IPS-11a (cell line): ENCODE data around the gene NOX5.

Source experiments
- H3K4me3 ChIP-seq: one replicate; pipeline ENCODE4 v1.5.1; 2013; ENCODE audit warnings: low read depth, low read length, control low read depth

The NOX5 gene

DNA sequence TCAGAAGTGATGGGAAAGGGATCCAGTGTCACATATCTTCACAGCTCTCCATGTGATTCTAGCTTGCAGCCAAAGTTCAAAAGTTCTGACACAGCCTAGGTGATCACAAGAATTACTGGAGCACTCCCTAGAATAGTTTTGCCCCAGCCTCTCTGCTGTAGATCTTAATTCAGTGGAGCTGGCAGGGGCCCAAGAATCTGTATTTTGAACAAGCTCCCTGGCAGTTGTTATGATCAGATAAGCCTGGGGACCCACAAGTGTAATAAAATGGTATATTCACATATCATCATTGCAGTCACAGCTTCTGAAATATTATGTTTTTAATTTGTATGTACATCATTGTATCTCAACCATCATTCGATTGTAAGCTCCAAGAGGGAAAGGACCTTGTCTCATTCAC lies 62.3 kb downstream of the NOX5 start:
- no peak overlapping the region for H3K4me3 ChIP-seq

DNA sequence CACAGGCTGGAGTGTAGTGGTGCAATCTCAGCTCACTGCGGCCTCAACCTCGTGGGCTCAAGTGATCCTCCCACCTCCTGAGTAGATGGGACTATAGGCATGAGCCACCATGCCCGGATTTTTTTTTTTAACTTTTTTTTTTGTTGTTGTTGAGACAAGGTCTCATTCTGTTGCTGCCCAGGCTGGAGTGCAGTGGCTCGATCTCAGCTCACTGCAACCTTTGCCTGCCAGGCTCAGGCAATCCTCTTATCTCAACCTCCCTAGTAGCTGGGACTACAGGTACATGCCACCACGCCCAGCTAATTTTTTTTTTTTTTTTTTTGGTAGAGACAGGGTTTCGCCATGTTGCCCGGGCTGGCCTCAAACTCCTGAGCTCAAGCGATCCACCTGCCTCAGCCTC lies 64.1 kb downstream of the NOX5 start:
- H3K4me3 ChIP-seq: no peak overlapping the region

DNA sequence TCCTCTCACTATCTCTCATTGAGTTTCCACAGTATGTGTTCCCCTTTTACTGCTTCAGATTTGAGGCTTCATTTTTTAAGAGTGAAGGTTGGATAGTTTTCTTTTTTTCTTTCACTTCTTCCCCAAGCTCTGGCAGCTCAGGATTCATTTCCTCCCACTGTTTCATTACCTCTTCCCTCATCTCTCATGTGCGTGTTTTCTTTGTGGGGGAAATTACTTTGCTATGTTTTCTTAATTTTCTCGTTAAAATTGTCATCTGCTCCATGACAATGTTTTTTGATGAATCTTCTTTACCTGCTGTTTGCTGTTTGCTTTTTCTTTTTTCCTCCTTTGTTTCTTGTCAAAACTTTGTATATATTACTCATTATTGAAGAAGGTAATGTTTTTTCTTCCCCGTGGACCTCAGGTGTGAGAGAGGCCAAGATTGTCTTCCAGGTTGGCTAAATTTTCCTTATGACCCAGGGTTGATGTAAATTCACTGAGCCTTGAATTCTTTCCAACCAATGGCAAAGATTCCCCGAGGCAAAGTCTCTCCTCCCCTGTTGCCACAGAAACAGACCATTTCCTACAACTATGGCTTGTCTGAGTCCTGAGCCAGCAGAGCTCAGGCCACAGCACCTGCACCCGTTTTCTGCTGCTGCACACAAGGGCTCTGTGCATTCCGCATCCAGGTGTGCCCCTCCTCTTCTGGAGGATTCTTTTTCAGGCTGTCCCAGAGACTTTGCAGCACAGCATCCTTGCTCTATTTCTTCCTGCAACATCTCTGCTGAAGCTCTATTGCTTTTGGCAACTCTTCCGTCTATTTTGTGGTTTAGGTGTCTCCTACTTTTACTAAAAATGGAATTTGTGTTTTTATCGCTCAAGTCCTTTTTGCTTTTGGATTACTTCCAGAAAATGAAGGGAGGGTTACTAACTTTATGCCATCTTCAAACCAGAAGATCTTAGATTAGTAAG lies 66.1 kb downstream of the NOX5 start:
- no peak overlapping the region for H3K4me3 ChIP-seq

DNA sequence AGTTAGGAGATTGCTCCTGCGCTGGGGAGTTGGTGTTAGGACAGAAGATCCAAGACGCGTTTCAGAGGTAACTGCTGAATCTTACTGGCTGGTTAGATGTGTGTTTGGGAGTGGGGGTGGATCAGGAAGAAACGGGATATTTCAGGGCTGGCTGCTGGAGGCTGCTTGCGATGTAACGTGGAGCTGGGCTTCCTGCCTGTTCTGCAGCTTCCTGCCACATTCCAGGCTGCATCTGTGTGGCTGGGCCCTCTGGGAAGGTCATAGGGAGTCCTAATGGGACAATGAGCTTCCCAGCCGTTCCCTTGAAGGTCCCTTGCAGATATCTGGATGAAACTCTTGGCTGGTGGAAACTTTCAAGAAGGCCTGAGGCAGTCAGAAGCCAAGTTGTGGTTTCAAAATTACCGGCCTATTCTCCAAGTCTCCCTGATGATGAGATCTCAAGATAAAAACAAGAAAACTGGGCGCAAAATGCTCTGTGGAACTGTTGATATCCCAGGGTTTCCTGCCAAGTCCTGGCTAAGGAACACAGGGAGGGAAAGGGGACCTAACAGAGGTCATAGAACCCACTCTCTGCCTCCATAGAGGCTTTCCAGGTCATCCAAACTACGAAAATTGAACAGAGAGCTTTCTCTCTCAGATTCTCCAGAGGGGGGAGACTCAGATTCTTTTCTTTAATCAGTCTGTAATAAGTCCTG lies 67.0 kb downstream of the NOX5 start:
- no peak overlapping the region for H3K4me3 ChIP-seq

DNA sequence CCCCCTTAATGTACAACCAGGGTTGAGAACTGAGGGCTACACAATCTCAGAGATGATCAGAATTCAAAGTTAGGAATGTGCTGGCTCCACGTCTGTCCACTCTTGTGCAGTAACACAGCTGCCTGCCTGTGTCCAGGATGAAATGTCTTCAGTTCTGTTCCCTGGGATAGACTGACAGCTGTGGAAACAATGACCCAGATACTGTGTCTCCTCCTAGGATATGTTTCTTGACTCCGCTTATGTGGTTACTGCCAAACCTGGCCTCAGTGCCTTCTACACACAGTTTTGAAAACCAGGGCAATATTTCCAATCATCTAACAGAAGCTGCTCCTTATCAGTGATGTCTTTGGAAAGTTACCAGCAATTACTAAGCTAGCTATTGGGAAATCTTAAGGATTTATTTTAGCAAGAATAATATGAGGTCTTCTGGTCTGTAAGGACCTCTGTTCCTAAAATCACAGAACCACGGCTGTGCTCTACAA lies 67.6 kb downstream of the NOX5 start:
- no peak overlapping the region for H3K4me3 ChIP-seq

DNA sequence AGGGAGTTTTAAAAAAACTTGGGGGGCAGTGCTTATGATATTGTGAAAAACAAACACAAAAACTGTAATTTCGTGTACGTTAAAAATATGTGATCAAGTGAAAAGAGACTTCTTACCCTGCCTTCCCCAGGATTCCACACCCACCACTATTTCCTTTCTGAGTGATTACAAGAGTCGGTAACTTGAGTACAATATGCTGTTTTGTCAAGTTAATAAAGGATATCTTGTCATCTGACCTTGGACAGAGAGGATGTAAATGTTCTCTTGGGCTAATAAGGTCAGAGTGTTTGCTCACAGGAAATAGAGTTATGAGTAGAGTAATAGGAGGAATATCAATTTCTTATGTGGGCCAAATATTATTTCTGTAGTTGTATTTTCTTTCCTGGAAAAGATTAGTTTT lies 68.1 kb downstream of the NOX5 start:
- H3K4me3 ChIP-seq: no peak overlapping the region

DNA sequence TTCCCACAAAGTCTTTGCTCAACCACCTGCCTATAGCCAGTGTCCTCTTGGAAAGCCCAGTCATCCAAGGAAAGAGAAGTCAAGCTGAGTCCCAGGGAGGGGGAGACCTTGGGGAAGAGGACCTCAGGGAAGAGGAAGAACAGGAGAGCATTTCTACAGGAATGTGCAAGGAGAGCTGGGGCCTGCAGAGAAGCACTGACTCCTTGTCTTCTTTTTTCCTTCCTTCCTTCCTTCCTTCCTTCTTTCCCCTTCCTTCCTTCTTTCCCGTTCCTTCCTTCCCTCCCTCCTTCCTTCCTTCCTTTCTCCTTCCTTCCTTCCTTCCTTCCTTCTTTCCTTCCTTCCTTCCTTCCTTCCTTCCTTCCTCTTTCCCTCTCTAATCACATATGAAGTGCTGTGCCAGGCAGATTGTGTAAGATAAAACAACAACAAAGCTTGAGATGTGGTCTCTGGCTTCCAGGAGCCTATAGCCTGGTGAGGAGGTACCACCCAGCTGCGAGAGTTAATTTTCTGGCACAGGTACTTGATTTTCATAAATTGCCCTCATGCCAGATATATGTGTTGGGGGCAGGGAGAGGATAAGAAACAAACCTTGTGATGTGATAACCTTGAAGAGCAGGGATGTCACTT lies 70.0 kb downstream of the NOX5 start:
- no peak overlapping the region for H3K4me3 ChIP-seq

DNA sequence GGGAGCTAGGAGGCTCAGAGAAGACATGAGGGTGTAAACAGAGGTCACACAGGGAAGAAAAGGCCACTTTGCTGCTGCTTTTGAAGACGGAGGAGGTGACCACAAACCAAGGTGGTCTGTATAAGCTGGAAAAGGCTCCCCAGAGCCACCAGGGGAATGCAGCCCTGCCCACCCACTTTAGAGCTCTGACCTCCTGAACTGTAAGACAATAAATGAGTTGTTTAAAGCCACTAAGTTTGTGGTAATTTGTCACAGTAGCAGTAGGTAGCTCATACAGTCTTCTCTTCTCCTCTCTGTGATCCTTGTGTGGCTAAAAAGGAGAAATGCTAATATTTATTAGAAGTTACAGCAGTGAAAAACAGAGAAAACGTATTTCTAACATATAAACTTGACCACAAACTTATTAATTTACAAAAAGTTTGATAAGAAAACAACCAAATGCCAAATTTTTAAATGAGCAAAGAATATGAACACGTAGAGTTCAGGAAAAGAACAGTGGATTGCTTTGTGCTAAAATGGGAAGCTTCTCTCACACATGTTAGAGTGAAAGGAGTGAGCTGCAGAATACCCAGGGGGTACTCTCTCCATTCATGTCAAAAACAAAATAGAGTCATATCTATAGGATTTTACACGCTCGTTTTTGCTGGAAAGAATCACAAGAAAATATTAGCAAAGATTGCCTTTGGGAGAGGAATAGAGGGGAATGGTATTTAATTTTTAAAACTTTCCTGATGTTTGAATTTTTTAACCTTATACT lies 71.0 kb downstream of the NOX5 start:
- no peak overlapping the region for H3K4me3 ChIP-seq

DNA sequence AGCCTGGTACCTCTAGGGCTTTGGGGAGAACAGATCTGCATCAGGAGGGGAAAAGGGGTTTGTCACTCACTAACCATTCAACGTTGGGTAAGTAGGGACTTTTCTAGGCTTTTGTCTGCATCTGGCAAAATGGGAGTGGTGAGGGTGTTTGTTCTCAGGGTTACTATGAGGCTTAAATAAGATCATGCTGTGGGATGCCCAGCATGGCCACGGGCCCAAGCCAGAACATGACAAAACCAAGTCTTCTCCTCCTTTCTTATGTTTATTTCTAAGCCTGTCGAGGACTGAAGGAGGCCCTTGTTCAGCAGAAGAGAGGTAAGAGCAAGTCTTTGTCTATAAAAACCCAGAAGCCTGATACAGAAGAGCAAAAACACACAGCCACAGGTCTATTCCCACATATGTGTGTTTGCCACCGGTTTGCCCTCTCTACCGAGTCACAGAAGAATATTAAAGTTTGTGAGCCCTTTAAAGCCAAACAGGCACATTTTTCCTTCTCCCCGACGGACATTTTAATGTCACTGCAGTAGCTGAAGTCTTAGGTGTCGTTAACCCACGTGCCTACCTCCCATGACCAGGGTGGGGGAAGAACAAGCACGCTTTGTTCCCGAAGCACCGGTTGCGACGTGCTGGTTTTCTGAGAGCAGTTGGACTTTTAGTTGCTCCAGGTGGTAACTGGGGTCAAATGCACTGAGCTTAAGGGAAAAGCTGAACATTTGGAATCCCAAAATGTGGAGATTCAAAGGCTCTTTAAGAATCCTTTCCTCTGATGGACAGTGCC lies 72.1 kb downstream of the NOX5 start:
- H3K4me3 ChIP-seq: no peak overlapping the region

DNA sequence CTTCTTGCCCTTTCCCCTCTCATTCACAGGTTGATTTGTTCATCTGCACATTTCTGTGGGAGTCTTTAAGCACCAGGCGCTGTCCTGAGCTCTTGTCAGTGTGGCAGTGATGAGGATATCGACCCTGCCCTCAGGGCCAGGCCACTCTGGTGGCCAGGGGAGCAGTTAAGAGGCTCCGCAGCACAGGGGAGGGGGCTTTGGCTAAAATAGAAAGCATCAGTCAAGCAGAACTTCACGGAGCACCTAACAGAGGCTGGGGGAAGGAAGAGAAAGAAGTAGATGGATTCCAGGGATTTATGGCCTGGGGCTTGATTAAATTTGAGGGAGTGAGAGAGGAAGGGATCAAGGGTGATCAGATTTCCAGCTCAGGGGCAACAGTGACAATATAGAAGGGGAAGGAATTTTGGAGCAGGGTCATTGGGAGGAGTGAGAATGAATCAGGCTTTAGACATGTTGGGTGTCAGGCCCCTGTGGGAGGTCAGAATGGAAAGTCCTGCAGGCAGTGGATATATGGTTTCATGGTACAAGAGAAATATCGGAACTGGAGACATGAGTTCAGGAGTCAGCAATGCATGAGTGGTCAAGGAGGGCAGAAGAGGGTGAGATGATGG lies 73.0 kb downstream of the NOX5 start:
- H3K4me3 ChIP-seq: no peak overlapping the region

DNA sequence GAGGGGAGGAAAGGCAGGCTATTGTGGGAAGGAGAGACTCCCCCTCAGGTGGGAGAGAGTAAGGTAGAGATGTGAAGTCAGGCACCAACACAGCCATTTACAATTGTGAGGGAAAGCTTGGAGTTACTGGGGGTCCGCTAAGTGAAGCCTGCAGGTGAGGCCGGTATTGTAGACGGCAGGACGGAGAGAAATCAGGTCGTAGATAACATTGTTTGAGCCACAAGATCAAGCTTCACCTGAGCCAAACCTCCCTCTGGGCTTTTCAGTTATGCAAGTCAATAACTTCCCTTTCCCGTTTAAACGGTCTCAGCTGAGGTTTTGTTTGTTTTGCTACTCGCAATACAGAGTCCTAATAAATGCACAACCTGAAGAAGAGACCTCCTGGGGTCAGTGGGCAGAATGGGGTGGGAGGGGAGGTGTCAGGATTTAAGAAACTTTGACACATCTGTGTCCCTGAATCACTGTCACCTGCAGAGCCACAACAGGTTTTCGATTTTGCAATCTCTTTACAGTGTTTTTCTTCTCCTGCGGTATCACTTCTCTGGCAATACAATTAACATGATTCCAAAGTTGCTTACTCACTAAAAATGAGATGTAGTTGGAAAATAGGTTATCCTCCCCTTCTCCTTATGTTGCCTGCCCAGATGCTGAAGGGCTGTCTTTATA lies 73.9 kb downstream of the NOX5 start:
- H3K4me3 ChIP-seq: no peak overlapping the region

DNA sequence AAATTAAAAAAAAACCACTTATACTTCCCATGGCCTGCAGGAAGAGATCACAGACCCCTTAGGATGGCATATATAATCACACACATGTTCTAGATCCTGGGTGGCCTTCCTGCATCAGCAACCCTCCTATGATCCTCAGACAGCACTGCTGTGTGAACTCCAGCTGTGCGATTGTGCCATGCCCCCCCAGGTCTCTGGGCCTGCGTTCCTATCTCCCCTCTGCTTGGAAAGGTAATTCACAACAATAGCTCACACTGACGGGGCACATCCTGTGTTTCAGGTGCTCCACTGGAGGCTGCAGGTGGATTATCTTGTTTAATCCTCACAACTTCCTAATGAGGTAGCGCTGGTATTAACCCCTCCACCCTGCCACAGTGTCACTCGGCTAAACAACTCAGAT lies 74.8 kb downstream of the NOX5 start:
- H3K4me3 ChIP-seq: no peak overlapping the region

DNA sequence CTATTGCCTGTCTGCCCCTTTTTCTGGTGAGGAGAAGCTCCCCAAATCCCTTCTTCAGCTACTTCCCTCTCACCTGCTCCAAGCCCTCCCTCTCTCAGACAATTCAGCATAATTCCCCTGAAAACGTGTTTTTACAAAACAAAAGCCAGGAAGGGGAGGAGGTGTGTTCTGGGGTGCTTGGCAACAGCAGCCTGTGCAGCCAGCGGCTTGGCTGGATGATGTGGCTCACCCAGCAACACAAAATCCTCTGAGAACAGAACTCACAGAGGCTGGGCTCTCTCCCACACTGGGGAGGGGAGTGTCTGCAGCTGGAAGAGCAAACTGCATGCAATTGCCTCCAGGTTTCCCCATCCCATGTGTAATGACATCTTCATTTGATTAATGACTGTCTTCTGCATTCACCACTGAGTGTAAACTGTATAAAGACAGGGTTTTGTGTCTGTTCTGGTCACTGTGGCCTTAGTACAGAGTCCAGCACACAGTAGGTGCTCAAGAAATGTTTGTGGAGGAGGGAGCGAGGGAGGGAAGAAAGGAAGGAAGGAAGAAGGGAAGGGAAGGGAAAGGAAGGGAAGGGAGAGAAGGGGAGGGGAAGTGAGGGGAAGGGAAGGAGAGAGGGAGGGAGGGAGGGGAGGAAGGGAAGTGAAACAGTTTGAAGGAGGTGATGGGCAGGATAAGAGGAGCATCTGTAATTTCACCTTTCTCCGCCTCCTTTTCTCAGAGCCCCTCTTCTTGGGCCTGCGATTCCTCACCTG lies 75.9 kb downstream of the NOX5 start:
- no peak overlapping the region for H3K4me3 ChIP-seq

DNA sequence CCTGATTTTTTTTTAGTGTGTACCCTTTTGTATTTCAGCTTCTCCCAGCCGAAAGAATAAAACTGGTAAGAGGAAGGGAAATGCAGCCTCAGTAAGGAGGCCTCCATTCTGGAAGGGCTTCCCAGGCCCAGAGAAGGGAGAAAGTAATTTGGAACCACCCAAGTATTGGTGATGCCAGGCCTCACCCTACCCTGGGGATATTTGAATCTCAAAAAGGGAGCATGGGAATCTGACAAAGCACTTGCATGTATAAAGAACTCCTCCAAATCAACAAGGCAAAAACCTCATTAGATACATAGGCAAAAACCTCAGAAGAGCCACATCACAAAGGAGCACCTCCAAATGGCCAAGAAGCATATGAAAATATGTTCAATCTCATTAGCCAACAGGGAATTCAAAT lies 77.2 kb downstream of the NOX5 start:
- no peak overlapping the region for H3K4me3 ChIP-seq

DNA sequence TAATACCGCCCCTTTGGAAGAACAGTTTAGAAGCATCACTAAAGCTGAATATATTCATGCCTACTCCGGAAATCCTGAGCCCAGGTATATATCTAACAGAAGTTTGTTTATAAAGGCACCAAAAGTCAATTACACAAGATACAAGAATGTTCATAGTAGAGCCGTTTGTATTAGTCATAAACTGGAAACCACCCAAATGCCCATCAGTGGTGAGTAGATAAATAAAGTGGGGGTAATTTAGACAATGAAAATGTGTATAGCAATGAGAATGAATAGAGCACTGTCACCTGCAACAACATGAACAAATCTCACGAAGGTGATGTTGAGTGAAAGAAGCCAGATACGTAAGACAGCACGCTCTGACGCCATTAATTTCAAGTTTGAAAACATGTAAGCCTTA lies 77.7 kb downstream of the NOX5 start:
- no peak overlapping the region for H3K4me3 ChIP-seq

DNA sequence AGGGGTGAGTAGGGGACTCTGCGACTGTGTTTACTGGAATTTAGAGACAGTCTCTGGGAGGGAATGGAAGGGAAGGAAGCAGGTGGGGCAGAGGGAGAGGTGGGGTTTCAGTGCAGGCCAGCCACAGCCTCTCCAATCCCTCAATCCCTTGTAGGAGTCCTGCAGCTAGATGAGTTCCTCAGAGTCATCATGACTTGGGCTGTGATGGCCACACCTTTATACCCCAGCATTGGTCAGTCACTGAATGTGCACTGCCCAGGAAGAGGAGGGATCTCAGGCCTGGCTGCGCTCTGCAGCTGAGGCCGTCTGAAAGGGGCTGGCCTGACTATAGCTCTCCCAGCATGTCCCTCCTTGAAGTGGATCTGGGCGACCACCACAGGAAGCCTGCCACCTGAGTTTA lies 78.6 kb downstream of the NOX5 start:
- H3K4me3 ChIP-seq: no peak overlapping the region

DNA sequence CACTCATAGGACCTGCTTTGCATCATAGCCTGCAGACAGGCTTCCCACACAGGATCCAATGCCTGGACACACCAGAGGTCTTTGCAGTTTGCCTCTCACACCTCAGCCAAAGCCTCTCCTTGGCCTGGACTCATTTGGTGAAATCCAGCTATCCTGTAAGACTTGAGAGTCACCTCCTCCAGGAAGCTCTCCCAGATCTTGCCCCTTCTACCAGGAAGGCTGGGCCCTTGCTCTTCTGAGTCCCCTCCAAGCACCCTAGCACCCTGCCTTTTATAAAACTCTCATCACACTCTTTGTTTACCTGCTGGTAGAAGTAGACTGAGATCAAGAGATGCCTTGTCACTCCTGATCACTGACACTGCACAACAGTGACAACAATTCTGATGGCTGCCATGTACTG lies 79.1 kb downstream of the NOX5 start:
- H3K4me3 ChIP-seq: no peak overlapping the region

DNA sequence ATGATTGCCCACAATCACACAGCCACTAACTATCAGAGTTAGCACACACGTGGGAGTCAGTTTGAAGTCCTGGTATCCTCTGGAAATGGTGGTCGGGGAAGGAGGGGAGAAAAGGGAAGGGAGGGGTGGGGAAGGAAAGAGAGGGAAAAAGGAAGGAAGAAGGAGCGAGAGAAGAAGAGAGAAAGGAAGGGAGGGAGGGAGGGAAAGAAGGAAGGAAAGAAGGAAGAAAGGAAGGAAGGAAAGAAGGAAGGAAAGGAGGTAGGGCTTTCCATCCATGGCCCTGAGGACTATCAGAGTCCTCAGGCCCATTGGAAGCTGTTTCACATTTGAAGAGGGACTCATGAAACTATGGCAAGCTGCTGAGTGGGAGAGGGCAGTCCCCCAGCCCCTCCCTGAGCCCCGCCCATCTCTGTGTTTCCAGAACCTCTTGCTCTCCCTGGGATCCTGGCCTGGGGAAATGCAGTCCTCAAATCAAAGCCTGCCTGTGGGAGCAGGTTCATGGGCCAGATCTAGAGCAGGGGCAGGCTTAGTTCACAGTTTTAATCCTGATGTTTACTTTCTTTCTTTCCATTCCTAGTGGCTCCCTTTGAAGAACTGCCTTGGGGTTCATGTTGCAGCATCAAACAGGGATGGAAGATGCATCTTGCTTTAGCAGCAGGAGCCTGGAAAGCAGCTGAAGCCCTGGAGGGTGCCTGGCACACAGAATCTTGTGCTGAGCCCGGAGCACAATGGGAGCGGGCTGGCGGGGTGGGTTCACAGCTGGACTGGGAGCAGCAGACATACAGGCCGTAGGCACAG lies 79.8 kb downstream of the NOX5 start:
- H3K4me3 ChIP-seq: no peak overlapping the region
